Stimulated activated CD8-positive, alpha-beta memory T cell treated with anti-CD3 and anti-CD28 coated beads, Interleukin-12 subunit alpha, Interleukin-12 subunit beta, amount 100 ng/mL, for 1 hour (primary cell): ENCODE data around the gene ISX.

Experiments used
- DNase-seq: peaks from one replicate; pipeline ENCODE4 v3.0.0-alpha.2; 2020; ENCODE audit warnings: low read depth

Gene ISX

DNA sequence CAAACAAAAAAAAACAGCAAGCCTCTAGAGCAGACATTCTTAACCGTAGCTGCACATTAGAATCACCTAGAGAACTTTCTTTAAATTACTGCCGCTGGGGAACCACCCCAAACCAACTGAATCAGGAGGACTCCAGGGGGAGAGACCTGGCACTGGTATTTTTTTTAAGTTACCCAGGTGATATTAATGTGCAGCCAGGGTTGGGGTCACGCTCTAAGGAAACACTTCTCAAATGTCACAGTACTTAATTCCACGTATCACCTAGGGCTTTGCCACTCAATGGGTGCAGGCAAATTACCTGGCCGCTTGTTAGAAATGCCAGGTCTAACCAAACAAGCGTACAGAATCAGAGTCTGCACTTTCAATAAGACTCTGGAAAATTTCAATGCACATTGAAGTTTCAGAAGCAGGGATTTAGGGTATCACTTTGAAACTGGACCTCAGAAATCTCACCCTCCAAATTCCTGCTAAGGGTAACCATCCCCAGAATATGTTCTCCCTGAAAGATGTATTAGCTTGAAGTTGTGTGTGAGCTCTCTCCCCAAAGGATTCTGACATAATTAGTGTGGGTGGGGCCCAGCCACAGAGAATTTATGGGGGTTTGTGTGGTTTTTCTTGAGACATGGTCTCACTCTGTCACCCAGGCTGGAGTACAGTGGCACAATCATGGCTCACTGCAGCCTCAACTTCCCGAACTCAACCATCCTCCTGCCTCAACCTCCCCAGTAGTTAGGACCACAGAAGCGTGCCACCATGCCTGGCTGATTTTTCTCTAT, 12.7 kb upstream of the ISX start:
- DNase-seq = no peak

DNA sequence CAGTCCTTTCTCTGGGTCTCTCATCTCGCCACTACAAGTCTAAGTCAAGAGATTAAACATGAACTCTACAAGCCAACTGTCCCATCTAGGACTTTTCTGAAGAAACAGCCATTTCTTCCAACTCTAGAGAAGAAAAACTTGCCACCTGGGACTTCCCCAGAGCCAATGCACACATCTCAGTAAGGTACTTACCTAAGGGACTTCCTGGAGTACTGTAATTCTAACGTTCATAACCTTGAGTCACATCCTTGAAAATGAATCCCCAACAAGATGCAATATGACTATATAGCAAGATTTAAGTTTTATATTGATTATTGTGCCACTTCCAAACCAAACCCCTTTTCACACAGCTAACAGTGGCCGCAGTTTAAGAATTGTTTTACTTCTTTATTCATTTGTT, 11.9 kb upstream of the ISX start:
- no peak for DNase-seq

DNA sequence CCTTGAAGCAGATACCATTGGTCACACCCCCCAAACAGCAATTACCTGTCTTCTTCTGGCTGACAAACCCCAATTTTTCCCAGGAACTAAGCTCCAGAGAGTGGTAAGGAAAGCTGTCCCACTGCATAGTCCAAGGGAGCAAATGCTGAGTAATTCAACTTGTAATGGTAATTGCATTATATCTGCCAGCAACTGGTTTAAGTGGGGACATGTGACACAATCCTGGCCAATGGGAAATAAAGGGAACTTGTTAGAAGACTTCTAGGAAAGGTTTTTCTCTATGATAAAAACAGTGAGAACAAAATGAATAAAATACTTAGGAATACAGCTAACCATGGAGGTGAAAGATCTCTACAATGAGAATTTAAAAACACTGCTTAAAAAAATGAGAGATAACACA, 9.5 kb upstream of the ISX start:
- no peak for DNase-seq

DNA sequence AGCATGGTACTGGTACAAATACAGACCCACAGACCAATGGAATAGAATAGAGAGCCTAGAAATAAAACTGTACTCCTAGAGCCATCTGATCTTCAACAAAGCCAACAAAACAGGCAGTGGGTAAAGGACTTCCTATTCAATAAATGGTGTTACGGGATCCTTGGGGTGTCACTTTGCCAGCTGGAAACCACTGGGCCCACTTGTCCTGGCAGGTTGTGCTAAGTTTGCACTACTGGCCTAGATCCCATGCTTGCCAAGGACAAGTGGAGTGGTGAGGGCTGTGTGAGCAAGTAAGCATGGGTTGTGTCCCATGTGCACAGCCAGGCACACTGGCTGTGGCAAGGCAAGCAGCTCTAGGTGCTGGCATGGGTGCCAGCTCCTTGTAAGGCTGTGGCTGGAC, 8.8 kb upstream of the ISX start:
- DNase-seq = no peak

DNA sequence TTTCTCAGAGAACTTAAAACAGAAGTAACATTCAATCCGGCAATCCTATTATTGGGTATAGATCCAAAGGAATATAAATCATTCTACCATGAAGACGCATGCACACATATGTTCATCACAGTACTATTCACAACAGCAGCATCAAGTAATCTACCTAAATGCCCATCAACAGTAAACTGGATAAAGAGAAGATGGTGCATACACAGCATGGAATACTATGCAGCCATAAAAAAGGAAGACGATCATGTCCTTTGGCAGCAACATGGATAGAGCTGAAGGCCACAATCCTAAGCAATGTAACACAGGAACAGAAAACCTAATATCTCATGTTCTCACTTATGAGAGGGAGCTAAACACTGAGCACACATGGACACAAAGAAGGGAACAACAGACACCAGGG, 6.3 kb upstream of the ISX start:
- no peak for DNase-seq

DNA sequence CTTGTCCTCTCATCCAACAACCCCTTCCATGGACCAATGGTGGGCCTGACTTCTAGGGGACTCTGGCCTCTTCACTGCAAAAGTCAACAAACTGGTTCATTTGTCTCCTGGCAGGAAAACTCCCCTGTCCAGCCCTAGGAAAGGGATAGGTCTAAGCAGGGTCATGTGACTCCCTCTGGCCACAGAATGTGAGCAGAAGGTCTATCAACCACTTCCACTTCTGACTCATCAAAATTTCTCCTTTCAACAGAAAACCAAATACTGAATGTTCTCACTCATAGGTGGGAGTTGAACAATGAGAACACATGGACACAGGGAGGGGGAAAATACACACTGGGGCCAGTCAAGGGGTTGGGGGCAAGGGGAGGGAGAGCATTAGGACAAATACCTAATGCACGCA, 1.3 kb upstream of the ISX start:
- no peak for DNase-seq

DNA sequence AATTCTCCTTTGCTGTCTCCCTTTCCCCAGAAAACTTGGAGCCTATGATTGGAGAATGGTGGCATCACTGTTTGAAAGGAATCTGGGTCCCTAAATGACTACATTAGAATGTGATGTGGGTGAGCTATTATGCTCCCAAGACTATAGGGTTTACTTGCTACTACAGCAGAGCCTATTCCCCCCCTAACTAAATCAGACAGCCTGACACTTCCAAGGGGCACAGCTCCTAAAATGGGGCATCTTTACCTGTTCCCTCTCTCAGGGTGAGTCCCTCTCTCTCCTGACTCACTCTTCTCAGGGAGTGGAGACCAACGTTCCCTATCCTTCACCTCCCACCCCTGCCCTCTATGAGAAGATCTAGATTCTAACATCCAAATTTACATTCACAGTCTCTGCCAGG, 775 bp upstream of the ISX start:
- DNase-seq = no peak

DNA sequence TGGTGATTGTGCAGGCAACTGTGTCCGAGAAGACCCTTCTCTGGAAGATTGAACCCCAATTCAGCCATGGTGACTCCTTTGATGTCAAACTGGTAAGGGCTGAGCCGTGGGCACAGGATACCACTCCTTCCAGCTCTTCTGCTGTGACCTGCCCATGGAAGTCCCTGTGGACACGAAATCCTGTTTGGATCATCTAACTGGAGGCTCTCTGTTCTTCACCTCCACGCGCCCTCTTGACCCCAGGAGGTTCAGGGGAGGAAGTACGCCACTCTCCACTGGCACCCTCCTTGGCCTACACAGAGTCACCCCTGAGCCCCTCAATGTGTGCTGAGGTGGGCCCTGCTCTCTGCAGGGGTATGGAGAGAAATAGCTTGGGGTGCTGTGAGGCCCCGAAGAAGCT, 810 bp downstream of the ISX start:
- DNase-seq = no peak

DNA sequence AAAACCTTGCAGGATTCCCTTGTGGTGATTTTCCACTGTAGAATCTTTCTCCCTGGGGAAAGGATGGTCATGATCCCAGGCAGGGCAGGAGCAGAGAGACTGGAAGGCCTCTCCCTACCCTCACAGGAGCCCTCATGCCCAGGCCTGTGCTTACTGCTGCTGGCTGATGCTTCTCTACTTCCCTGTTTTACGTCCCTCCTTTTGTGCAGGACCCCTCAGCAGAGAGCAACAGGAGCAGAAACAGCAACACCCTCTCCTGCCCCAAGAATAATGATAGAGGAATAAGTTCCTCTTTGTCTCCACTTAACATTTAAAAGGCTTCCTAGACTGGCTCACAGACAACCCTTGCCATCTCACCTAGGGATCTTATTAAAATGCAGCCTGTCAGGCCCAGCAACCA, 3.6 kb downstream of the ISX start:
- no peak for DNase-seq

DNA sequence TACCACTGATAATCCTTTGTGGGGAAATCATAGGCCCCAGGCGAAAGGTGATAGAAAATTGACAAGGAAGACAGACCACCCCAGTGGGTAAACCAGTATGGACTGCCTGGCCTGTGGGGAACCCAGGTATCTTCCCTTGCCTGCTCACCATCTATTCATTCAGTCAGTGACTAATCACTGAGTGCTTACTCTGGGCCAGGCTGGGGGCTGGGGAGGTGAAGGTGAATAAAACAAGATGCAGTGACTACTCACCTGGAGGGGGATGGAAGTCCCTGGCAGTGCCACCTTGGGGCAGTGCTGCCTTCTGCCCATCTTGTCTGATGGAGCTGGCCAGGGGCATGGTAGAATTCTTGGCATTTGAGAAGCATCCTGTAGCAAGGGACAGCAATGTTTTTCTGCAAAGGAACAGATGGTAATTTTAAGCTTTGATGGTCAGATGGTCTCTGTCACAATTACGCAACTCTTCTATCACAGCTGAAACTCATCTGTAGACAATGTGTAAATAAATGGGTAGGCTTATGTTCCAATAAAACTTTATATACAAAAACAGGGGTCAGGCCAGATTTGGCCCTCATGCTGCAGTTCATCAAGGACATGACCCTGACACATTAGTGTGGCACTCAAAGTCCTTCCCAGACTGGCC, 4.6 kb downstream of the ISX start:
- no peak for DNase-seq

DNA sequence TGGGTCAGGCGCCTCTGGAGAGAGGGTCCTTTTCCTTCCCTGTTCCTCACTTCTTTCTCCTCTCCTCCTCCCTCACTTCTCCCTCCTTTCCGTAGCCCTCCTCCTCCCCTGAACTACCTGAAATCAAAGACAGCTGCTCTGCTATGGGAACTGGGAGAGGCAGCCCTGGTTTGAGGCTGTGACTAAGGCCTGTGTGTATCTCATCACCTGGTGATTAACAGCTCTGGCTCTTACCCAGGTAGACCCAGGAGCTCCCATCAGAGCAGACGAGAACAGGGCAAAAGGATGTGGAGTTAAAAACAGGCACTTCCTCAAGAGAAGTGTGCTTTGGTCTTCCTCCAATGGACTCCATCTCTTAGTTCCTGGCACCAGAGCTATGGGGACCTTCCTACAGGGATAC, 5.8 kb downstream of the ISX start:
- DNase-seq = no peak

DNA sequence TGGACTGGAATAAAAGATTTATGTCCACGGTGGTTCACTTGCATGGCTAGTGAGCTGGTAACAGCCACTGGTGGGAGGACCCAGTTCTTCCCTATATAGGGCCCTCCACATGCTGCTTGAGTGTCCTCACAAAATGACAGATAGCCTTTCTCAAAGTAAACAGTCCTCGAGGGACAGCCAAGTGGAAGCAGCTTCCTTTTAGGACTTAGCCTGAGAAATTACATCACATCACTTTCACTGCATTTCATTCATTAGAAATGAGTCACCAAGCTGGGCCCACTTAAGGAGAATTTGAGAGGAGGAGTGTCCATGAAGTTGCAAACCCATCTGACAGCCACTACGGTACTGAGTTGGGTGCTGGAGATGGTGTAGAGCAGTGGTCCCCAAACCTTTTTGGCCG, 7.0 kb downstream of the ISX start:
- no peak for DNase-seq

DNA sequence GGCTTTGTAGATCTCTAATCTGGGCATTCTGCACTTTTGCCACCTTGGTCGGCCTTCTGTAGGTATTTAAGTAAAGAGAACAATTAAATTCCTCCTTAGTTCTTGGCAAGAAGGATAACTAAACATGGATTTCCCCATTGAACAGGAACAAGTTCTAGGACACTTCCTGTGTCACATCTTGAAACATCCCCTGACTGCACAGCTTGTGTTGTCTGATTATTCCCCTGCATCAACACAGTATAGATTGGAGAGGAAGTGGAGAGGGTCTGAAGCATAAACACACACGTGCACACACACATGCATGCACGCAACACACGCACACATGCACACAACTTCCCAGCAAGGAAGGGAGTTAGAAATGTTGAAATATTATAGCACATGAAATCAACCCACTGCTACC, 8.6 kb downstream of the ISX start:
- DNase-seq = no peak

DNA sequence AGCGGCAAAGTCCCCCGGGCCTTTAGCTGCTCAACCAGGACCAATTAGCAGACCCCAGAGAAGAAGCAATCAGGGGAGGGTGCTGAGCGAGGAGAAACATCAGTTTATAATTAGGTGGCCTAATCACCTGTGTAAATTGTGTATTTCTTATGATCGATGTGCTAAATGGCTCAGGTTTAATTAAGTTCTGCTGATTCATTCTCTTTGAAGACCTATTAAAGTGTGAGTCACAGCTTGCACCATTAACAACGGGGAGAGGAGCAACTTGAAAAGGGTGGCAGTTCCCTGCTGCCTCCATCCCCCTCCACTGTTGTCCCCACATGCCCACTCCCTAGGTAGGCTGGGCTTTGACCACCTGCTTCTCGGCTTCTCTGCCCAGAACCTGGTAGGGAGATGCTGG, 10.7 kb downstream of the ISX start:
- no peak for DNase-seq

DNA sequence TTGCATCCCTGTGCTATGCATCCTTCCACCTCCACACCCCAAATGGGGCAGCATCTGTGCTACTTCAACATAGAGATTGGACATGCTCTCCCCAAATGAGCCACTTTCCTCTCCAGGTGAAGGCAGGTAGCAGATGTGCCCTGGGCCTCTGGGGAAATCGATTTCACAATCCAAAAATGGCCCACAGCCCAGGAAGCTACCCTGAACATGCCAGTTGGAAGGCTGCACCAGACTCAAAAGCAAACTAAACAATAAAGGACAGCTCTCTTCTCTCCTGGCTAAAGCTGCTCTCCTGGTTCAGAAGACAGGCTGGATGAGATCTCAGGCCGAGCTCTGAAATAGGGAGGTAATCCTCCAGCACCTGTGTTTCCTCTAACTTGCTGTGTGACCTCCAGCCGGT, 19.7 kb downstream of the ISX start:
- DNase-seq = no peak

DNA sequence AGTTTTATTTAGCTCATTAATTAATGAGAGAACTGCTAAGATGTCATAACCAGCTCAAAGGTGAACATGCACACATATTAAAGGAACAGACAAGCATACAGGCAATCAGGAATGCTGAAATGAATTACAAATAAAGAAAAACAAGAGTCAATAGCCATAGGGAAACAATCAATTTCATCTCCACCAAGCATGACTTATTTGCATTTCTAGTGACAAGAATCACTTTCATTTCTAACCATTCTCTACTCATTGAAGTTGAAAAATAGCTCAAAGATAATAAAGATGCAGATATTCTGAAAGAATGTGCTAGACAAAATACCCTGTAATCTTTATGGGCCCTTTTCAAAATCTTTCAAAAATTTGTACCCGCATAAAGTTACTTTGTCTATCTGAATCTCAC, 23.2 kb downstream of the ISX start:
- DNase-seq = no peak

DNA sequence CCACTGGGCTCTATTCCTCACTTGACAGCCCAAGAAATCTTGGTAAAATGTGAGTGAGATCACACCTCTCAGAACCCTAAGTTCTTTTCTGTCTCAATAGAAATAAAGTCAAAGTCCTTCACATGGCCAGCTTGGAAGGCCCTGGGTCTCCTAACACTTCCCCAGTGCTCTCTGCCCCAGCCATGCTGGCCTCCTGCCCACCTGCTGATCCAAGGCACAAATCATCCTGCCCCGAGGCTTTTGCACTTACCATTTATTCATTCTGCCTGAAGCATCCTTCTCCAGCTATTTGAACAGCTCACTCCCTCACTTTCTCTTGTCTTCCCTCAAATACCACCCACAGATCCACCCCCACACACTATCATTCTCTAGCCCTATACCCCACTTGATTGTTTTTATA, 26.4 kb downstream of the ISX start:
- DNase-seq = no peak

DNA sequence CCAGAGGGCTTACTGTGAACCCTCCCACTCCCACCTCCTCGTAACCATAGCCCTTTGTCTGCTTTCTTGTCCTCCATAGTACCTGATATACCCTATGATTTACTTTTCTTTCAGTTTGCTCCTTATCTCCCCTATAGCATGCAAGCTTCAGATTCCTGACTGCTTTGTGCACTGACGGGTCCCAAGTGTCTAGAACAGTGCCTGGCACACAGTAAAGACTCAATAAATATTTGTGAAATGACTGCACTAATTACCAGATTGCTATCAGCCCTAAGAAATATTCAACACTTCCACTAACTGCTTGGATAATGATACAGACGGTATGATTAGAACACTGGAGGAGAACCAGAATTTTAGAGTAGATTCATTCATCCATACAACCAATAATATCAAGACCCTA, 33.0 kb downstream of the ISX start:
- DNase-seq = no peak

DNA sequence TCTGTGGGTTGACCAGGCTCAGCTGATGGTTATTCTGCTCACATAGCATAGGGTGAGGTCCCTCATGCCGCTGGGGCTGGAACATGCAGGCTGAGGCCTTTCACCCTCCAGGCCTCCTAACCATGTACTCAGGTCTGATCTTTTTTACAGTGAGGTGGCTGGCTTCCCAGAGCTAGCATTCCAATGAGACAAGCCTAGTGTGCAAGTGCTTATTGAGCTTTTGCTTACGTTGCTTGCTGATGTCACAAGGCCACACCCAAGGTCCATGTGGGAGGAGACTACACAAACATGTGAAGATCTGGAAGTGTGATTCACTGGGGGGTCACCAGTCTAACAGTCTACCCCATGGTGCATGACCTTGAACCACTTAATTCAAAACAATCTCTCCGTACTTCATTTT, 33.9 kb downstream of the ISX start:
- DNase-seq = no peak

DNA sequence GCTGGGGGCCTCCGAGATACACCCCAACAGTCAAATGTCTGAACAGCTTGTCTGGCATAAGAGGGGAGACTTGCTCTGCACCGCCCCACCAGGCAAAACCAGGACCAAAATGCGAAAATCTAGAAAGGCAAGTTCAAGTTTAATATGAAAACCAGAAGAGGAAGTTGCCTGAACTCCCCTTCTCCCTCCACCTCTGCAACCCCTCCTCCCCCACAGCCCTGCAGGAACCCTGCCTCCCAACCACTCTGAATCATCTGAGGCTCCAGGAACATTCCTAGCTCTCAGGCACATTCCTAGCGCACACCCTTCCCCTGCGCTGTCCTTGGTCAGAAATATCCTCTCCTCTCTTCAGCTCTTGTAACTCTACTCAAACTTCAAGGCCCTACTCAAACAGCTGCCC, 36.7 kb downstream of the ISX start:
- no peak for DNase-seq

DNA sequence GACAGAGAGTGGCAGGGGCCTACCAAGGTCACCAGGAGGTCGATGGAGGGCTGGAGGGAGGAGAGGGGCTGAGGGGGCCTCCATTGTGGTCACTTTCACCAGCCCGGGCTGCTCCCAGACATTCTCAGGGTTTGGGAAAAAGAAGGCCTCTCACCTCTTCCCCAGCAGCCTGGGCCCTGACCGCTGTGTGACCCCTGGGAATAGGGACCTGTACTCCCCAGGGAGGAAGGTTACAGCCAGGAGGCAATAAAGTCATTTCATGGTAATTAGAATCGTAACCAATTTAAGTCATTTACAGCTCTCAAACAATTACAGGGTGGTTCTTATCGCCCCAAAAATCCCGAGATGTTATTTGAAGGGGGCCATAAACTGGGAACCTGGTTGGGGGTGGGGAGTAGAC, 37.8 kb downstream of the ISX start:
- no peak for DNase-seq

DNA sequence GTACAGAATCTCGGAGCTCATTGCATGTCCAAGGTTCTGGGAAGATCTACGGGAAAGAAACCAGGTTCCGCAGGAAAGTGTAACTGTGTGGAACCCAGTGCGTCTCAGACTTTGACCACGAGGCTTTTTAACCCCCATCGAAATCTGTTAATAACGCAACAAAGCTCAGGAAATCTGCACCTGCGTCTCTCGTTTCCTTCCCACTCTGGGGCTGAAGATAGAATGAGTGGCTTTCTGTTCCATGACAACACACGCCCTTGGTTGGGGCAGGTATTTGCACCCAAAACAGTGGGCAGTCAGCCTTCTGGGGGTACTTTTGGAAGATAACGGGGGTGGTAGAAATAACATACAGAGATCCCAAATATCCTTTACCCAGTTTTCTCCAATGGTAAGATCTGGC, 38.5 kb downstream of the ISX start:
- no peak for DNase-seq

DNA sequence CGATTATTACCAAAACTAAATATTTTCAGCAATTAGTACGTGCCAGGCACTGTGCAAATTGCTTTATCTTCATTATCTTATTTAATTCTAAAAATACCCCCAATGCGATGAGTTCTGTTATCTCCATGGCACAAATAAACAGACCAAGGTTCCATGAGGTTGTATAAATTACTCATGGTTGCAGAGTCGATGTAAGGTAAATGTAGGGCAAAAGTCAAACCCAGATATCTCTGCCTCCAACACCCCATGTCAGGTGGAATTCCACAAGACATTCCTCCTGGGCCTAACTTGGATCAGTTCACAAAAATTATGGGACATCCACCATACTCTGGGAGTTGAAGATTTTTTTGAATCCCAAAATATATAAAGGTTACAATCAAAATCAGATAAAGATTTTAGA, 43.7 kb downstream of the ISX start:
- no peak for DNase-seq

DNA sequence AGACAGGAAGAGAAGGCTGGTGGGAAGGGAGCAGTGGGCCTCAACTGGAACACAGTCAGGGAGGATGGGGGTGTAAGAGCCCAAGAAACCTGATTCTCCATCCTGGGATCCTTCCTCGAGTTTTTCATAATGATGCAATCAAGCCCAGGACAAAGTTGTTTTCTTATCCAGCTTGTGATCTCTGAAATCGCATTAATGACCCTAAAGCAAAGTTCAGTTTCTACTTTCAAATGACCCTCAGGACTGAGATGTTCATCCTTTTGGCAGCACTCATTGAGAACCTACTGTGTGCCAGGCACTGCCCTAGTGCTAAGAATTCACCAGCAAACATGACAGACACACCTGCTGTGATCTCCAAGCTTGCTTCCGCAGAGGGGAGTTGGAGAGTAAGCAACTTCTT, 45.3 kb downstream of the ISX start:
- DNase-seq = no peak
